ENCODE data around the gene PATE3. TPM values are rescaled to one million over a fixed set of nuclear protein-coding genes. Genes with fewer than 3 reads are reported as not detected.

Gene PATE3
- total and polyA plus RNA-seq, 4 donors = not detected

- TF ChIP-seq, protein P1, sequence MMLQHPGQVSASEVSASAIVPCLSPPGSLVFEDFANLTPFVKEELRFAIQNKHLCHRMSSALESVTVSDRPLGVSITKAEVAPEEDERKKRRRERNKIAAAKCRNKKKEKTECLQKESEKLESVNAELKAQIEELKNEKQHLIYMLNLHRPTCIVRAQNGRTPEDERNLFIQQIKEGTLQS (IDR thresholded peaks at IDR 0.05) = no peak
- no peak for TF ChIP-seq HNF4A (conservative IDR thresholded peaks at IDR 0.05)
These were observed 14.5 kb downstream of the PATE3 start (continued) for GRCh38 chr11:125802387-125802786.

DNA sequence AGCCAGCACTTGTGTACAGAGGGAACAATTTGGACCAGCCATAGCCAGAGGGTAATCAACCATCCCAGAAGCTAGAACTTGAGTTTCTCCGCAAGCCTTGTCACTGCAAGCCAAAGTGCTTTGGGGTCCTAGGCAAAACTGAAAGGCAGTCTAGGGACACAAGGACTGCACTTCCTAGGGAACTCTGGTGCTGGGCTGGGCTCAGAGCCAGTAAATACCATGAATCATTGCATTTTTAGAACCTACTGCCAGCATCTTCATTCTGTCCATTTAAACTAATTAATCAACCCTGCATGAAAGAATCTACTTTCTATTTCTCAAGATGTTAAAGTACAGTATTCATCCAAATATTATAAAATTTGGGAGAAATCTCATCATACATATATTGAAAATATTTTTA is 20.0 kb downstream of the PATE3 start:
- H3K27me3 ChIP-seq (ENCODE audit: control insufficient read depth in 4 of 4, insufficient read depth in 4 of 4, low read length in 3 of 4) = no peaks in the 10 kb centered on the region
- H3K36me3 ChIP-seq (ENCODE audit: control insufficient read depth in 4 of 4, insufficient read depth in 3 of 4, low read depth in 1 of 4, low read length in 3 of 4) = no peaks in the 10 kb centered on the region
- no peak for DNase-seq (ENCODE audit: low spot score)
- WGBS = 93% methylated on average over 1 of the region's 1 CpG
- no peak for TF ChIP-seq SP1 (IDR thresholded peaks at IDR 0.05)
- TF ChIP-seq HNF4A (conservative IDR thresholded peaks at IDR 0.05) = no peak
- no peak for TF ChIP-seq GABPA (IDR thresholded peaks at IDR 0.05 in 1 of 2, conservative IDR thresholded peaks at IDR 0.05 in 1 of 2)
- TF ChIP-seq RAD21 (IDR thresholded peaks at IDR 0.05) = no peak
- no peak for TF ChIP-seq ZBTB33 (IDR thresholded peaks at IDR 0.05)
- no peak for TF ChIP-seq FOXA1 (IDR thresholded peaks at IDR 0.05)
- TF ChIP-seq MAX (IDR thresholded peaks at IDR 0.05) = no peak
- no peak for TF ChIP-seq YY1 (IDR thresholded peaks at IDR 0.05)
- TF ChIP-seq TAF1 (conservative IDR thresholded peaks at IDR 0.05) = no peak
- TF ChIP-seq HNF4G (IDR thresholded peaks at IDR 0.05) = no peak
- TF ChIP-seq FOXA2 (IDR thresholded peaks at IDR 0.05) = no peak
- TF ChIP-seq EGR1 (IDR thresholded peaks at IDR 0.05; ENCODE audit: low read depth in 2 of 2) = no peak
- TF ChIP-seq CTCF (IDR thresholded peaks at IDR 0.05; ENCODE audit: low read depth, low read length, missing input control) = no peak
- TF ChIP-seq, protein P2, sequence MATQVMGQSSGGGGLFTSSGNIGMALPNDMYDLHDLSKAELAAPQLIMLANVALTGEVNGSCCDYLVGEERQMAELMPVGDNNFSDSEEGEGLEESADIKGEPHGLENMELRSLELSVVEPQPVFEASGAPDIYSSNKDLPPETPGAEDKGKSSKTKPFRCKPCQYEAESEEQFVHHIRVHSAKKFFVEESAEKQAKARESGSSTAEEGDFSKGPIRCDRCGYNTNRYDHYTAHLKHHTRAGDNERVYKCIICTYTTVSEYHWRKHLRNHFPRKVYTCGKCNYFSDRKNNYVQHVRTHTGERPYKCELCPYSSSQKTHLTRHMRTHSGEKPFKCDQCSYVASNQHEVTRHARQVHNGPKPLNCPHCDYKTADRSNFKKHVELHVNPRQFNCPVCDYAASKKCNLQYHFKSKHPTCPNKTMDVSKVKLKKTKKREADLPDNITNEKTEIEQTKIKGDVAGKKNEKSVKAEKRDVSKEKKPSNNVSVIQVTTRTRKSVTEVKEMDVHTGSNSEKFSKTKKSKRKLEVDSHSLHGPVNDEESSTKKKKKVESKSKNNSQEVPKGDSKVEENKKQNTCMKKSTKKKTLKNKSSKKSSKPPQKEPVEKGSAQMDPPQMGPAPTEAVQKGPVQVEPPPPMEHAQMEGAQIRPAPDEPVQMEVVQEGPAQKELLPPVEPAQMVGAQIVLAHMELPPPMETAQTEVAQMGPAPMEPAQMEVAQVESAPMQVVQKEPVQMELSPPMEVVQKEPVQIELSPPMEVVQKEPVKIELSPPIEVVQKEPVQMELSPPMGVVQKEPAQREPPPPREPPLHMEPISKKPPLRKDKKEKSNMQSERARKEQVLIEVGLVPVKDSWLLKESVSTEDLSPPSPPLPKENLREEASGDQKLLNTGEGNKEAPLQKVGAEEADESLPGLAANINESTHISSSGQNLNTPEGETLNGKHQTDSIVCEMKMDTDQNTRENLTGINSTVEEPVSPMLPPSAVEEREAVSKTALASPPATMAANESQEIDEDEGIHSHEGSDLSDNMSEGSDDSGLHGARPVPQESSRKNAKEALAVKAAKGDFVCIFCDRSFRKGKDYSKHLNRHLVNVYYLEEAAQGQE (IDR thresholded peaks at IDR 0.05) = no peak
- TF ChIP-seq NR2F2 (IDR thresholded peaks at IDR 0.05) = no peak
- TF ChIP-seq, protein P1 (IDR thresholded peaks at IDR 0.05) = no peak
- TF ChIP-seq JUND (IDR thresholded peaks at IDR 0.05) = no peak
- no peak overlapping the region for H3K4me3 ChIP-seq (ENCODE audit: low read depth in 1 of 3, low read length in 3 of 3)
- H3K27ac ChIP-seq (ENCODE audit: low read depth in 1 of 2, low read length in 2 of 2) = no peak overlapping the region
- H3K9me3 ChIP-seq (ENCODE audit: control insufficient read depth in 4 of 4, low read length in 3 of 4) = peaks cover 0 to 13% (median 4%) of the 10 kb centered on the region in 4 donors
- H3K9ac ChIP-seq (ENCODE audit: low read depth in 1 of 2, low read length in 2 of 2) = no peak overlapping the region
- no peaks in the 10 kb centered on the region for H3K4me1 ChIP-seq (ENCODE audit: control insufficient read depth in 4 of 4, insufficient read depth in 4 of 4, low read length in 3 of 4)

Data from liver (tissue), 9 donors.